HepG2 (cell line): ENCODE measurements around the gene STRN3. TPM values are rescaled to one million over a fixed set of nuclear protein-coding genes. Genes with fewer than 3 reads are reported as not detected.
"Not testable (repeated sequence)": the region's sequence is repeated elsewhere in the genome, so short reads cannot be mapped to it uniquely, and the experiment has no call there.

Experiments used
- FOXP1 ChIP-seq, 2 experiments: fragments of 450-650 bp in 1 of 2; IDR thresholded peaks; 2 replicates each; pipeline ENCODE4 v1.6.1; 2017 to 2018; ENCODE audit warnings: antibody characterized with exemption in 1 of 2
- HES4 ChIP-seq: sonication (generic); formaldehyde crosslinking; IDR thresholded peaks from 2 replicates; pipeline ENCODE4 v1.9.0; 2021; ENCODE audit warnings: mild to moderate bottlenecking, missing genetic modification reagents, borderline replicate concordance
- HOXA5 ChIP-seq: sonication (generic); formaldehyde crosslinking; IDR thresholded peaks from 2 replicates; pipeline ENCODE4 v1.4.0; 2020; ENCODE audit warnings: missing genetic modification reagents
- ISL2 ChIP-seq: sonication (generic); formaldehyde crosslinking; IDR thresholded peaks from 2 replicates; pipeline ENCODE4 v1.5.0; 2020; ENCODE audit warnings: missing genetic modification reagents
- MTF2 ChIP-seq: sonication (generic); formaldehyde crosslinking; IDR thresholded peaks from 2 replicates; pipeline ENCODE4 v1.5.0; 2020; ENCODE audit warnings: missing genetic modification reagents, borderline replicate concordance
- MXD4 ChIP-seq: IDR thresholded peaks from 2 replicates; pipeline ENCODE4 v1.6.1; 2016; ENCODE audit warnings: mild to moderate bottlenecking, missing biosample characterization, missing genetic modification reagents
- NCOR1 ChIP-seq: fragments of 200-600 bp; sonication (generic); IDR thresholded peaks from 2 replicates; pipeline ENCODE4 v1.7.0; 2017; ENCODE audit warnings: antibody characterized with exemption, low read length, borderline replicate concordance
- NFKB2 ChIP-seq: sonication (generic); formaldehyde crosslinking; IDR thresholded peaks from 2 replicates; pipeline ENCODE4 v1.4.0; 2020; ENCODE audit warnings: missing genetic modification reagents, borderline replicate concordance
- NRL ChIP-seq: sonication (generic); formaldehyde crosslinking; IDR thresholded peaks from 2 replicates; pipeline ENCODE4 v1.5.0; 2020; ENCODE audit warnings: missing genetic modification reagents, mild to moderate bottlenecking, moderate library complexity, borderline replicate concordance
- PATZ1 ChIP-seq: sonication (generic); formaldehyde crosslinking; IDR thresholded peaks from 2 replicates; pipeline ENCODE4 v1.4.0; 2020; ENCODE audit warnings: missing genetic modification reagents
- SALL1 ChIP-seq: sonication (generic); formaldehyde crosslinking; IDR thresholded peaks from 2 replicates; pipeline ENCODE4 v1.8.0; 2022; ENCODE audit warnings: mild to moderate bottlenecking, missing genetic modification reagents
- SOX5 ChIP-seq: IDR thresholded peaks from 2 replicates; pipeline ENCODE4 v1.6.1; 2016; ENCODE audit warnings: borderline replicate concordance
- SRY ChIP-seq: sonication (generic); formaldehyde crosslinking; IDR thresholded peaks from 2 replicates; pipeline ENCODE4 v1.8.0; 2022; ENCODE audit warnings: mild to moderate bottlenecking, missing genetic modification reagents
- STAG1 ChIP-seq: sonication (generic); formaldehyde crosslinking; IDR thresholded peaks from 2 replicates; pipeline ENCODE4 v1.4.0; 2020; ENCODE audit warnings: missing genetic modification reagents
- THAP9 ChIP-seq: sonication (generic); formaldehyde crosslinking; IDR thresholded peaks from 2 replicates; pipeline ENCODE4; 2020; ENCODE audit warnings: missing genetic modification reagents, mild to moderate bottlenecking, borderline replicate concordance
- ZBTB38 ChIP-seq: sonication (generic); formaldehyde crosslinking; IDR thresholded peaks from 2 replicates; pipeline ENCODE4 v1.5.1; 2020; ENCODE audit warnings: mild to moderate bottlenecking, missing genetic modification reagents
- ZBTB4 ChIP-seq: sonication (generic); formaldehyde crosslinking; IDR thresholded peaks from 2 replicates; pipeline ENCODE4 v1.4.0; 2020; ENCODE audit warnings: missing genetic modification reagents, mild to moderate bottlenecking, borderline replicate concordance
- ZMYM3 ChIP-seq: sonication (generic); formaldehyde crosslinking; IDR thresholded peaks from 2 replicates; pipeline ENCODE4 v1.5.1; 2020; ENCODE audit warnings: mild to moderate bottlenecking, missing genetic modification reagents
- ZNF747 ChIP-seq: sonication (generic); formaldehyde crosslinking; IDR thresholded peaks from 2 replicates; pipeline ENCODE4 v1.8.1; 2023; ENCODE audit warnings: missing genetic modification reagents, mild to moderate bottlenecking, borderline replicate concordance
- ZSCAN25 ChIP-seq: sonication (generic); formaldehyde crosslinking; IDR thresholded peaks from 2 replicates; pipeline ENCODE4 v1.8.0; 2022; ENCODE audit warnings: mild to moderate bottlenecking, missing genetic modification reagents
- ZSCAN31 ChIP-seq: sonication (generic); formaldehyde crosslinking; IDR thresholded peaks from 2 replicates; pipeline ENCODE4 v1.5.0; 2020; ENCODE audit warnings: low read depth, mild to moderate bottlenecking, missing genetic modification reagents
- polyA plus RNA-seq, 8 experiments: library from polyadenylated mRNA; depleted of rRNA in 3 of 8; stranded (reverse) in 7 of 8; unstranded in 1 of 8; fragments of >200 nt; fragmentation: Illumina TruSeq in 4 of 8; extraction: Trizol in 4 of 8; gene quantifications; 2 replicates each; pipeline versions ENCODE4 v1.2.1 to v1.2.3, GENCODE V29; 2011 to 2016; ENCODE audit warnings: low read depth in 4 of 8, missing spikeins in 1 of 8, mixed read lengths in 1 of 8; ENCODE audit not compliant: insufficient read depth in 1 of 8
- total RNA-seq, 5 experiments: library from RNA; depleted of rRNA; stranded (reverse); fragments of >200 nt; fragmentation: Illumina TruSeq; extraction: Trizol; gene quantifications; 2 replicates each; pipeline ENCODE4 v1.2.3, GENCODE V29; 2016; ENCODE audit warnings: low read depth in 1 of 5

STRN3 gene
- total and polyA plus RNA-seq, 2 of the 13 experiments (the other 11 are each of a cell fraction or from before 2014, with no cell fraction given): 49.4 to 123 TPM

- TF ChIP-seq ZBTB4 (CRISPR knock-in tag) (peak; percentile 56; the same call in 1 of the 2 replicates), FOXP1 (IDR thresholded peaks at IDR 0.05) (0 out of 2 replicates have a peak, but pooled peaks have one; percentile 36), HES4 (CRISPR knock-in tag) (peak; percentile 75; the same call in 1 of the 2 replicates), NFKB2 (CRISPR knock-in tag) (peak; percentile 63; the same call in 1 of the 2 replicates), MXD4 (CRISPR knock-in tag) (0 out of 2 replicates have a peak, but pooled peaks have one; percentile 24), NCOR1 (0 out of 2 replicates have a peak, but pooled peaks have one; percentile 6), THAP9 (CRISPR knock-in tag) (peak; percentile 52; the same call in 1 of the 2 replicates), ZMYM3 (CRISPR knock-in tag) (0 out of 2 replicates have a peak, but pooled peaks have one; percentile 33), STAG1 (CRISPR knock-in tag) (peak; percentile 89), HOXA5 (CRISPR knock-in tag) (peak; percentile 64), MTF2 (CRISPR knock-in tag) (0 out of 2 replicates have a peak, but pooled peaks have one; percentile 67), PATZ1 (peak; percentile 46; the same call in 1 of the 2 replicates), ZSCAN25 (CRISPR knock-in tag) (0 out of 2 replicates have a peak, but pooled peaks have one; percentile 33), SALL1 (CRISPR knock-in tag) (peak; percentile 19; the same call in 1 of the 2 replicates), ZSCAN31 (CRISPR knock-in tag) (peak; percentile 11; the same call in 1 of the 2 replicates), NRL (CRISPR knock-in tag) (0 out of 2 replicates have a peak, but pooled peaks have one; percentile 28), ZBTB38 (CRISPR knock-in tag) (peak; percentile 65; the same call in 1 of the 2 replicates), SRY (CRISPR knock-in tag) (0 out of 2 replicates have a peak, but pooled peaks have one; percentile 22), ZNF747 (CRISPR knock-in tag) (0 out of 2 replicates have a peak, but pooled peaks have one; percentile 41), SOX5 (0 out of 2 replicates have a peak, but pooled peaks have one; percentile 37), ISL2 (0 out of 2 replicates have a peak, but pooled peaks have one; percentile 43)
- not testable (repeated sequence) for TF ChIP-seq FOXP1 (CRISPR knock-in tag; IDR thresholded peaks at IDR 0.05)
These were observed 46.0 kb downstream of the STRN3 start (continued) for GRCh38 chr14:30980106-30980704.
